ENCODE measurements around the gene EHBP1.
A peak's percentile ranks its signal among the peaks of the same experiment; 100 is the strongest.

Gene EHBP1

DNA sequence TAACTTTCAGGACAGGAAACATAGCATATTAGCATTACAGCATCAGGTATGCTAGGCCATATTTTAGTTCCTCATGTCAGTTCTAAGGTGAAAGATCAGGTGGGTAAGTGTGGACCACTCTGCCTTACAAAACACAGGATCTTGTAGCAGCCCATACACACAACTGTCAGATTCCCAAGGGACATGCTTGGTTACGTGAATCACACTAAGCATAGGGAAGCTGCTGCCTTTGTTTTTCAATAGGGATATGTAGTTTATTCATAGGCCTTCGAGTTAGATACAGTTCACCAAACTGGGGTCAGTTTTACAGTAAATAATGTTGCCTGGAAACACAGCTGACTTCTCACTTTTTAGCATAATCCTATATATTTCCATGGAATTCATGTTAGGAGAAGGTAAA, 229.0 kb downstream of the EHBP1 start:
- TF ChIP-seq, protein P1, sequence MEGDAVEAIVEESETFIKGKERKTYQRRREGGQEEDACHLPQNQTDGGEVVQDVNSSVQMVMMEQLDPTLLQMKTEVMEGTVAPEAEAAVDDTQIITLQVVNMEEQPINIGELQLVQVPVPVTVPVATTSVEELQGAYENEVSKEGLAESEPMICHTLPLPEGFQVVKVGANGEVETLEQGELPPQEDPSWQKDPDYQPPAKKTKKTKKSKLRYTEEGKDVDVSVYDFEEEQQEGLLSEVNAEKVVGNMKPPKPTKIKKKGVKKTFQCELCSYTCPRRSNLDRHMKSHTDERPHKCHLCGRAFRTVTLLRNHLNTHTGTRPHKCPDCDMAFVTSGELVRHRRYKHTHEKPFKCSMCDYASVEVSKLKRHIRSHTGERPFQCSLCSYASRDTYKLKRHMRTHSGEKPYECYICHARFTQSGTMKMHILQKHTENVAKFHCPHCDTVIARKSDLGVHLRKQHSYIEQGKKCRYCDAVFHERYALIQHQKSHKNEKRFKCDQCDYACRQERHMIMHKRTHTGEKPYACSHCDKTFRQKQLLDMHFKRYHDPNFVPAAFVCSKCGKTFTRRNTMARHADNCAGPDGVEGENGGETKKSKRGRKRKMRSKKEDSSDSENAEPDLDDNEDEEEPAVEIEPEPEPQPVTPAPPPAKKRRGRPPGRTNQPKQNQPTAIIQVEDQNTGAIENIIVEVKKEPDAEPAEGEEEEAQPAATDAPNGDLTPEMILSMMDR (IDR thresholded peaks at IDR 0.05; ENCODE audit: low read depth, low read length): no peak
- no peak overlapping the region for H3K4me3 ChIP-seq (replicated peaks in 1 of 2; ENCODE audit: low read depth in 2 of 2, low read length in 2 of 2)
- DNase-seq (ENCODE audit: low read depth in 2 of 2): peak; percentile 17 to 86

DNA sequence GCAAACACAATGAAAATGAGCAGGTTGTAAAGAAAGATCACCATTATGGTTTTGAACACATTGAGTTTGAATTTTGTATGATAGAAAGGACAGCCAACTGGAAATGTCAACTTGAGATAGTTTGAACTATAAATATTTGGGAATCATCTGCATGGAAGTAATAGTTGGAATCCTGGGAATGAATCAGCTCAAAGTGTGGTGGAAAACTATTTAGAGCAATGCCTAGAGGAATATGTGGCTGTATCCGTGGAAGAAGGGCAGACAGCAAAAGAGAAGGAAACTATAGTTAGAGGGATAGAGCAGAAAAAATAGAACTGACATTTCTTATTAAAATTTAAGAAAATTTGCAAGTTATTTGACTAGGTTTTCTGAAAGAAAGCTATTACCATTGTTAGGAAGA, 232.6 kb downstream of the EHBP1 start:
- H3K4me3 ChIP-seq (replicated peaks in 1 of 2; ENCODE audit: low read depth in 2 of 2, low read length in 2 of 2): no peak overlapping the region
- DNase-seq (ENCODE audit: low read depth in 2 of 2): no peak
- TF ChIP-seq, protein P1 (IDR thresholded peaks at IDR 0.05; ENCODE audit: low read depth, low read length): no peak

DNA sequence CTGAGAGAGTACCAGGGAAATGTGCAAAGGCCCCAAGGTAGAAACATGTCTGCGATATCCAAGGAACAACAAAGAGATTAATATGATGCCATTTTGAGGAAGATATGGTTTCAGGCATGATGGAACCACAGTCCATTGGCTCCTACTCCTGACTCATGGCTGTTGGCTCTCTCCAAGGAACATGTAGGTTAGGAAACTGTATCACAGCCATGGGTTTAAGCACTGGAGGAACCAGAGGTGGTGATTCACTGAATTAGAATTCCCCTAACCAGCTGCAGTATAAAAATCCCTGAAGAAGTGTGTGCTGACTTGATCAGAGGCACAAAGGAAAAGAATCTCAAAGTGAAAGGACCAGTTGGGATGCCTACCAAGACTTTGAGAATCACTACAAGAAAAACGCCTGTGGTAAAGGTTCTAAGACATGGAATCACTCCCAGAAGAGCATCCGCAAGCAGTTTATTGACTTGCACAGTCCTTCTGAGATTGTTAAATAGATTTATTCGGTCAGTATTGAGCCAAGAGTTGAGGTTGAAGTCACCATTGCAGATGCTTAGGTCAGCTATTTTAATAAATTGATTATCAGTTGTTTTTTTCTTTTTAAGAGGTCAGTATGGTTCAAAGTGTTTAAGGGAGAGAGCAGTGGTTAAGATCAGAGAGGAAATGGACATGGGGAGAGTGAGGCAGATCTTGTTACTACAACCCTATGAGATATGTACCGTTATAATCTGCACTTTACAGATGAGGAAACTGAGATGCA, 234.4 kb downstream of the EHBP1 start:
- peak; percentile 51 to 94 for DNase-seq (ENCODE audit: low read depth in 2 of 2)
- TF ChIP-seq, protein P1 (IDR thresholded peaks at IDR 0.05; ENCODE audit: low read depth, low read length): no peak
- no peak overlapping the region for H3K4me3 ChIP-seq (replicated peaks in 1 of 2; ENCODE audit: low read depth in 2 of 2, low read length in 2 of 2)

DNA sequence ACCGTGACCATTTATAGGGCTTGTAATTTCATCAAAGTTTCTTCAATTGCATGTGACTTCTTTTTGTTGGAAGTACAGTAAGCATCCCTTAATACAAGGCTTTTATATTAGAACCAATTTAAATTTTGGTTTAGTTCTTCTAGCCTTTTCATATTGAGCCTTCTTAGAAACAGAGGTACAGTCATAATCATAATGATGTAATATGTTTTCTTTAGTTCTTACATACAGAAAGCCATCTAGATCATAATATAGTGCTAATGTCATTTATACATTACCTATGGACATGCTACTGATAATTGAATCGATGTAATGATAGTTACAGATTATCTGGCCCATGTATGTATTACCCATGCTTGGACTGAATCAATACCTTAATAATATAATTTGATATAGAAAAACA, 235.2 kb downstream of the EHBP1 start:
- no peak overlapping the region for H3K4me3 ChIP-seq (replicated peaks in 1 of 2; ENCODE audit: low read depth in 2 of 2, low read length in 2 of 2)
- TF ChIP-seq, protein P1 (IDR thresholded peaks at IDR 0.05; ENCODE audit: low read depth, low read length): no peak

DNA sequence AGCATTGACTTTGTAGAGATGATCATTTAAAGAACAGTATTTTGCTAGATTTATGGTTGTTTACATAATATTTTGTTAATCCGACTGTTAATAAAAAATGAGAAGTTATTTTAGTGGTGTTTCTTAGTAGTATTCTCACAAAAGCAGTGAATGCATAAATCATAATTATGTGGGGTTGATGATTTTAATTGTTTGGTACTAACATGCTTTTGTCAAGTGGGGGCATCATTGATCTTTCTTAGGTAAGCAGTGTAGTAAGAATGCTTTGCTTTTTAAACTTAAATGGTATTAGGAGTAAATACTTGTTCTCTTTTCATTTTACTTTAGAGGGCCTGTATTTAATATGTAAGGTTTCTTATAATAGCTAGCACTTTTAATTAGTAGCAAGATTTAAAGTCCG, 235.9 kb downstream of the EHBP1 start:
- H3K4me3 ChIP-seq (replicated peaks in 1 of 2; ENCODE audit: low read depth in 2 of 2, low read length in 2 of 2): no peak overlapping the region
- TF ChIP-seq, protein P1 (IDR thresholded peaks at IDR 0.05; ENCODE audit: low read depth, low read length): no peak
- DNase-seq (ENCODE audit: low read depth in 2 of 2): no peak

More for the DNA sequence above, 235.2 kb downstream of the EHBP1 start:
- DNase-seq (ENCODE audit: low read depth in 2 of 2): no peak

DNA sequence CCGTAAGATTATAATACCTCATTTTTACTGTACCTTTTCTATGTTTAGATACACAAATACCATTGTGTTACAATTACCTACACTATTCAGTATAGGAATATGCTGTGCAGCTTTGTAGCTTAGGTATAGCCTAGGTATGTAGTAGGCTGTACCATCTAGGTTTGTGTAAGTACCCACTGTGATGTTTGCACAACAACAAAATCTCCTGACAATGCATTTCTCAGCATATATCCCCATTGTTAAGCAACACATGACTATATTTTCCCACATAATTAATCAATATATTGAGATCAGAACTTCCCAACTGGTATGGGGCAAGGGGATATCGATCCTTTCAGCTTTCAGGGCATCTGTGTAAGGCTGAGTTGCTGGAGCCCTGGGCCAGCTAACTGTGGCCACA, 238.8 kb downstream of the EHBP1 start:
- TF ChIP-seq, protein P1 (IDR thresholded peaks at IDR 0.05; ENCODE audit: low read depth, low read length): no peak
- no peak for DNase-seq (ENCODE audit: low read depth in 2 of 2)
- no peak overlapping the region for H3K4me3 ChIP-seq (replicated peaks in 1 of 2; ENCODE audit: low read depth in 2 of 2, low read length in 2 of 2)

DNA sequence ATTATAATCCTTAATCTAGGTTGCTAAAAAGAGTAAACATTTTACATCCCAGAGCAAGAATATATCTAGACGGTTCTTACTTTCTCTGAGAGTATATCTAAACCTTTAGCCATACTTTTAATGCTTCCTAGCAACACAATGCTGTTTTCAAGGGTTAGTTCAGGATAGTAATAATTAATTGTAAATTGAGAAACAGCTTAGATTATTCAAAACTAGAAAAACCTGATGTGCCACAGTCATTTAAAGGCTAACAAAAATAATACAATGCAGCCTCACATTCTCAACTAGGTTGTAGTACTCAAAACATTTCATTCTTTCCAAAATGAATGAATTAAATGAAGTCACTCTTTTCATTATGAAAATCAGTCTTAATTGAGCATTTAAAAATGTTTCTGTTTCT, 241.9 kb downstream of the EHBP1 start:
- no peak for DNase-seq (ENCODE audit: low read depth in 2 of 2)
- no peak overlapping the region for H3K4me3 ChIP-seq (replicated peaks in 1 of 2; ENCODE audit: low read depth in 2 of 2, low read length in 2 of 2)
- TF ChIP-seq, protein P1 (IDR thresholded peaks at IDR 0.05; ENCODE audit: low read depth, low read length): no peak

Measured in cardiac fibroblast (primary cell).